GM12878 (cell line): ENCODE data around the gene C14orf93. TPM values are rescaled to one million over a fixed set of nuclear protein-coding genes. Genes with fewer than 3 reads are reported as not detected.

Source experiments
- ATF2 ChIP-seq: IDR thresholded peaks from 2 replicates; pipeline ENCODE4 v1.6.1; 2012; ENCODE audit warnings: low read length, inconsistent platforms
- BCLAF1 ChIP-seq: fragments of 450-650 bp; IDR thresholded peaks from 2 replicates; pipeline ENCODE4 v1.6.1; 2017; ENCODE audit warnings: antibody characterized with exemption, mild to moderate bottlenecking, moderate library complexity
- CEBPB ChIP-seq, 2 experiments: fragments of 150-350 bp in 1 of 2; IDR thresholded peaks; 2 replicates each; pipeline ENCODE4 v1.6.1; 2012 to 2014; ENCODE audit warnings: low read depth in 2 of 2, low read length in 2 of 2, borderline replicate concordance in 1 of 2, inconsistent platforms in 1 of 2
- CEBPZ ChIP-seq: fragments of 150-350 bp; IDR thresholded peaks from 2 replicates; pipeline ENCODE4 v1.6.1; 2016; ENCODE audit warnings: low read depth, low read length
- ELK1 ChIP-seq: IDR thresholded peaks from 2 replicates; pipeline ENCODE4 v1.6.1; 2012; ENCODE audit warnings: low read depth, low read length, improper control_type of control experiment
- FOXM1 ChIP-seq: IDR thresholded peaks from 2 replicates; pipeline ENCODE4 v1.6.1; 2012; ENCODE audit warnings: low read depth, mild to moderate bottlenecking, inconsistent platforms, low read length, moderate library complexity
- GABPA ChIP-seq: IDR thresholded peaks from 2 replicates; pipeline ENCODE4 v1.6.1; 2014; ENCODE audit warnings: antibody characterized with exemption, low read depth, mild to moderate bottlenecking, inconsistent platforms
- HDGF ChIP-seq: fragments of 450-650 bp; IDR thresholded peaks from 2 replicates; pipeline ENCODE4 v1.6.1; 2016; ENCODE audit warnings: antibody characterized with exemption
- MYB ChIP-seq: fragments of 150-350 bp; IDR thresholded peaks from 2 replicates; pipeline ENCODE4 v1.6.1; 2014; ENCODE audit warnings: mild to moderate bottlenecking, low read depth, low read length, borderline replicate concordance
- PKNOX1 ChIP-seq: fragments of 450-650 bp; IDR thresholded peaks from 2 replicates; pipeline ENCODE4 v1.6.1; 2016; ENCODE audit warnings: mild to moderate bottlenecking
- POLR2A ChIP-seq: IDR thresholded peaks from 2 replicates; pipeline ENCODE4 v1.6.1; 2011; ENCODE audit warnings: low read depth, mild to moderate bottlenecking, low read length
- POLR2AphosphoS5 ChIP-seq: IDR thresholded peaks from 2 replicates; pipeline ENCODE4 v1.6.1; 2011; ENCODE audit warnings: mild to moderate bottlenecking, low read length, inconsistent platforms
- SPI1 ChIP-seq: IDR thresholded peaks from 2 replicates; pipeline ENCODE4 v1.6.1; 2011; ENCODE audit warnings: low read depth, mild to moderate bottlenecking, low read length, moderate library complexity, borderline replicate concordance; ENCODE audit not compliant: insufficient read depth
- ZBTB40 ChIP-seq: fragments of 450-650 bp; IDR thresholded peaks from 2 replicates; pipeline ENCODE4 v1.6.1; 2016; ENCODE audit warnings: mild to moderate bottlenecking, moderate library complexity, borderline replicate concordance
- ZNF274 ChIP-seq: IDR thresholded peaks from one replicate; pipeline ENCODE4 v1.8.0; 2011; ENCODE audit not compliant: insufficient read length, insufficient read depth
- polyA plus RNA-seq, 11 experiments: library from polyadenylated mRNA; depleted of rRNA in 4 of 11; unstranded in 6 of 11; stranded (reverse) in 5 of 11; fragments of >200 nt; fragmentation: Nextera tagmentation in 4 of 11; fragmentation: Illumina TruSeq in 1 of 11; extraction: Ambion mirVana in 4 of 11; extraction: Trizol in 1 of 11; gene quantifications; 1 replicate in 1 of 11; 2 replicates in 10 of 11; pipeline versions ENCODE4 v1.2.1 to v1.2.3, GENCODE V29; 2011 to 2016; ENCODE audit warnings: inconsistent platforms in 2 of 11, missing spikeins in 2 of 11, low read depth in 1 of 11
- total RNA-seq, 4 experiments: library from RNA; depleted of rRNA in 3 of 4; stranded (reverse); fragments of >200 nt in 3 of 4; fragmentation: Illumina TruSeq in 1 of 4; extraction: Trizol in 1 of 4; gene quantifications; 2 replicates each; pipeline versions ENCODE4 v1.2.1 to v1.2.3, GENCODE V29; 2013 to 2021

Gene C14orf93
- total and polyA plus RNA-seq, 10 of the 15 experiments (the other 5 are each of a cell fraction or from before 2014, with no cell fraction given) = 1.8 to 13.9 (median 10.2) TPM

- TF ChIP-seq ZBTB40 (no peak), HDGF (no peak), ELK1 (peak; percentile 38; the same call in 1 of the 2 replicates), POLR2AphosphoS5 (no peak), FOXM1 (no peak), ATF2 (no peak), PKNOX1 (no peak), BCLAF1 (no peak), MYB (no peak), POLR2A (no peak), SPI1 (no peak), ZNF274 (no peak), GABPA (no peak), CEBPZ (no peak), CEBPB (IDR thresholded peaks at IDR 0.05; ENCODE audit: borderline replicate concordance in 1 of 2, low read depth in 2 of 2, low read length in 2 of 2) (no peak)
Measured at GRCh38 chr14:22982477-22983245, 27.3 kb downstream of the C14orf93 start, which contains the start of gene AJUBA (continued).
